Measurements from ENCODE around the gene LIMK2.

GRCh38 chr22:31263896-31264640 is 52.0 kb downstream of the LIMK2 start:
- TF ChIP-seq CTCF (conservative IDR thresholded peaks at IDR 0.05; ENCODE audit: low read depth, low read length) (no peak), EZH2 (IDR thresholded peaks at IDR 0.05; ENCODE audit: borderline replicate concordance, low read depth, low read length, poor library complexity, severe bottlenecking) (no peak)
